GM19463 (cell line): Measurements from ENCODE around the gene CACNB2.

Experiments used
- ATAC-seq: cut with Tn5 transposase; IDR thresholded peaks from one replicate; pipeline ENCODE4 v1.9.1; 2021; ENCODE audit warnings: mild to moderate bottlenecking, moderate library complexity; ENCODE audit not compliant: unreplicated experiment

CACNB2 gene

GRCh38 chr10:18224626-18225445 is 84.6 kb downstream of the CACNB2 start:
- no peak for ATAC-seq

DNA sequence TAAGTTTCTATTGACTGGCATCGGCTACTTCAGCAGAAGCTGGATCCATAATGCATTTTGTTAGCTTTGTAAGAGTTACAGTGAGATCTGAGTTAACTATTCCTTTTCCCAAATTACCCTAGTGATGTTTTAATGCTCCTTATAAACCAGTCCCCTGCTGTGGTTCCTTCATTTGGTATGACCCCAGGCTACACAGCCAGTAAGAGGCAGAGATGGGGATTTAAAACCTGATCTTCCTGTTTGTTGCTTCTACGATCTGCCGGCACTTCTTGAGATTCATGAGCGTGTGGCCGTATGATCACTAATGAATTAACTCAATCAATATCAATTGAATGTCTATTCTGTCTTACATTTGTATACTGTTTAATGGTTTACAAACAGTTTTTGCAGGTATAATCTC is 86.1 kb downstream of the CACNB2 start:
- ATAC-seq = no peak

- no peak for ATAC-seq
Measured at GRCh38 chr10:18229826-18230225, 89.6 kb downstream of the CACNB2 start.

GRCh38 chr10:18230794-18231193 is 90.6 kb downstream of the CACNB2 start:
- ATAC-seq = no peak

GRCh38 chr10:18231480-18231879 is 91.3 kb downstream of the CACNB2 start:
- ATAC-seq = no peak

- ATAC-seq = no peak
Measured at GRCh38 chr10:18233775-18234174, 93.6 kb downstream of the CACNB2 start.

DNA sequence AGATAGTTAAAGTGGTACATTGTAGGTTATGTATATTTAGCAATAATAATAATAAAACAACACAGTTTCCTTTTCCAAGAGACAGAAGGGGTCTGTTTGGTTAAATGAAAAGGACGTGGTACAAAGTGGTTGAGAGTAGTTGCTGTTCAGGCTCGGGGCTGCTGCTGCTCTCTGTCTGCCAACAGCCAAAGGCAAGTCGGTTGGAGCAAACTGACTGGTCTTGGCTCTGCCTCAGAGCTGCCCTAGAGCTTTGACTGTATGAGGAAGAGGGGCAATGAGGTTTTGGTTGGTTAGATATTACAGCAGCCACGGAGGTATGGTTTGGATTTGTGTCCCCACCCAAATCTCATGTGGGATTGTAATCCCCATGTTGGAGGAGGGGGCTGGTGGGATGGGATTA is 95.3 kb downstream of the CACNB2 start:
- no peak for ATAC-seq

- no peak for ATAC-seq
Measured at GRCh38 chr10:18236756-18237155, 96.5 kb downstream of the CACNB2 start.

GRCh38 chr10:18238870-18239485 is 98.8 kb downstream of the CACNB2 start:
- no peak for ATAC-seq

GRCh38 chr10:18240185-18240882 is 100.1 kb downstream of the CACNB2 start:
- no peak for ATAC-seq

GRCh38 chr10:18246967-18247366 is 106.7 kb downstream of the CACNB2 start:
- ATAC-seq = no peak

DNA sequence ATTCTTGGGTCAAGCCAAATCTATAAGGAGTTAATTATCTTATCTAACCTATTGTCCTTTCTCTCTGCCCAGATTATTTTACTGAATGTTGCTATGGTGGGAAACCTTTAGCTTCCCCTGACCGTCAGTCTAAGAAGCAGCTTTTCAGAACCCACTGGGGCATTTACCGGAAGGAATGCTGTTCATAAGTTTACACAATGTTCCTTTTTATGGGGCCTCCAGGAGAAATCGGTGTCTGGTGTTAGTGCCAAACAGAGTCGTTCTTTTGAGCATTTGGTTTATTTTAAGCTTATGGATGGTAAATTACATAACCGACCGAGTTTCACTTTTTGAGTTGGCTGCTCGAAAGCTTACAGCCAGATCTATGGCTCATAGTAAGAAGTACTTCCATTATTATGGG is 111.9 kb downstream of the CACNB2 start:
- ATAC-seq = no peak

- no peak for ATAC-seq
Measured at GRCh38 chr10:18254086-18254485, 113.9 kb downstream of the CACNB2 start.

GRCh38 chr10:18254692-18255091 is 114.5 kb downstream of the CACNB2 start:
- ATAC-seq = no peak

GRCh38 chr10:18260310-18260922 is 120.2 kb downstream of the CACNB2 start:
- no peak for ATAC-seq

DNA sequence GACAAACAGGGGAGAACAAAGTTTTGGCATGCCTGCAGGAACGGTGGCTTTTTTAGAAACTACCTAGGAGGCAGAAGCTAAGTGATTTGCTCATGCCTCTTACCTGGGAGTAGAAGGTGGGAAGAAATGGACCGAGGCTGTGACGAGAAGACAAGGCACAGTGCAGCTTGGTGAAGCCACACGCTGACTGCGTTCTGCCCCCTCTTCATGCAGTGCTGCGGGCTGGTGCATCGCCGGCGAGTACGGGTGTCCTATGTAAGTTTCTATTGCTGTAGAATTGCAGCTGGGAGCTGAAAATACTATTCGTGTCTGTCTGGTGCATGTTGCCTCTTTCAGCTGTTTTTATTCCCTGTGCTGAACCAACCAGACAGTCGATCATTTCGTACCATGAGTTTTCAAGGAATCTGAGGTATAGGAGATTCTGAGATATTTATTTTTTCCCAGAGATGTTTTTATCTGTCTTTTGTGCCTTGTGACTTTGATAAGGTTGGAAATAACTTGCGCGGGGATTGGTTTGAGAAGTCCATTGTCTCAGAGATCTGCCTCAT is 120.9 kb downstream of the CACNB2 start:
- ATAC-seq = no peak

DNA sequence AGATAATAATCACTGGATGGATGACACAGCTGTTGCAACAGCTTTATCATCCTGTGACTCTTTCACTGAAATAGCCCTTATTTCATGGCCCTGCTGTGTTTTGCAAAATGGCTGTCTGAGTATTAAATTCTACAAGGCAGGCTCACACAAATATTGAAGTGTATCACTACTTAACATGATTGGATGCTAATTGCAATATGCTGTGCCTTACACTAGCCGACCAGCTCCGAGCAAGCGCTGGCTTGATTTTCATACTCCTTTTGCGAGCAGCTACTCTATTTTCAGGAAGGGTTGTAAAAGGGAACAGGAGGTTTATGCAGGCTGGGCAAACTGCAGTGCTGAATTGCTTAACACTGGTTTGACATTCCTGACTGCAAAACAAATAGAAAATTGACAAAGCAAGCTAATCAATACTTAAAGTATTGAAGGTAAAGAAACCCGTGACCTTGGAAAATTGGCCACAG is 121.6 kb downstream of the CACNB2 start:
- no peak for ATAC-seq

DNA sequence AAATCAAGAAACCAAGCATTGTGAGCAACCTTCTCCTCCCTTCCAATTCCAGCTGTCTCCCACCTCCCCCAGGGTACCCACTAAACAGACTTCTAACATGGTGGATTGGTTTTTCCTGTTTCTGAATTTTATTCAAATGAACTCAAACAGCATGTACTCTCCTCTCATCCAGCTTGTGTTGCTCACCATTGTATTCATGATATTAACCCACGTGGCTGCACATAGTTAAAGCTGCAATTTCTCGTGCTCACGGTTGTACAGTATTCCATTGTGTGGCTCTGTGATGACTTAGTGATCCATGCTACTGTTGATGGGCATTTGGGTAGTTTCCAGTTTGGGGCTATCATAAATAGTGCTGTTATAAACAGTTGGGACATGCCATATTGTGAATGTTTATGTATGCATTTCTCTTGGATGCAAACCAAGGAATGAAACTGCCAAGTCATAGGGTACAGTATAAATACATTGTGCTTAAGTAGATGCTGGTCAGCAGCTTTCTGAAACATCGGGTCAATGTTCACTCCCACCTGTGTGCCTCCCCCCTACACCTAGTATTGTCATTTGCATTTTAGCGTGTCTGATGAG is 124.3 kb downstream of the CACNB2 start:
- ATAC-seq = no peak

- no peak for ATAC-seq
Measured at GRCh38 chr10:18268005-18268404, 127.8 kb downstream of the CACNB2 start.

DNA sequence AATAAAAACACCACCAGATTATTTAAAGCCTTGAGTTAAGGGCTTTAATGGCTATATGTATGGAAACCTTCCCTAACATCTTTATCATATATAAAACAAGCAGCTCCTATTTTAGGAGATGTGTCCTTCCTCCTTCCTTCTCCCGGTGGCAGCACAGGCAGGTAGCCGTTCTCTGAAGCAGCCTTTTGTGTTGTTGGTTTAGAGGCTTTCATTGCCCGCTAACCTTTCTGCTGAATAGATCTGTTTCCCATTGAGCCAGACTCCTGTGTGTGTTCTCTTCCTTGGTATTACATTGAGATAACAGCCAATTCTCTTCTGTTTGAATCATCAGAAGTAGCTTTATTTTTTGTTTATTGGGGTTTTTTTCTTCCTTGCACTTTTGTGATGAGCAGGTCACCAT is 131.3 kb downstream of the CACNB2 start:
- no peak for ATAC-seq

DNA sequence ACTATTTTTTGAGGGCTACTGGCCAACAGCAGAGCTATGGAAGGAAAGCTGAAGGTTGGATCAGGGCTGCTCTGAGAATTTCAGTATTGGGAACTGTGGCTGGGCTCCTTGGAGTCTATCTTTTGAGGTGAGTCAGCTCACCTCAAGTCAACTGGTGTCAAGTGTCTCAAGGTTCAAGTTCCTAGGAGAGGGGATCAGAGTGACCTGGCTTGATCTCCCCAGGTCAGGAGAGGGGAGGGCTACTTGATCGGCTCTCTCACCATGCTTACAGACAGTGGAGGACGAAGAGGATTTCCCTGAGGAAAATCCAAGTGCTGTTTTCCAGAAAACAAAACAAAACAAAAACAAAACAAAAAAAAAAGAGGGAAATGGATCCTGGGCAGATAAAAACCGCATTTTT is 132.8 kb downstream of the CACNB2 start:
- ATAC-seq = no peak
